GM12865 (cell line): ENCODE measurements around the gene HMOX2.

Experiments
- DNase-seq: peaks from one replicate; pipeline ENCODE4 v3.0.0; 2010; ENCODE audit warnings: low read depth
- H3K4me3 ChIP-seq: 2 replicates; pipeline ENCODE4 v1.5.1; 2011; ENCODE audit warnings: mild to moderate bottlenecking, low read depth, low read length, control low read depth
- TF ChIP-seq, protein P1 (sequence below): IDR thresholded peaks from 2 replicates; pipeline ENCODE4 v1.5.1; 2011; ENCODE audit warnings: low read length, control low read depth, low read depth, inconsistent platforms; ENCODE audit not compliant: insufficient read depth; ENCODE audit errors: missing control alignments

The HMOX2 gene

DNA sequence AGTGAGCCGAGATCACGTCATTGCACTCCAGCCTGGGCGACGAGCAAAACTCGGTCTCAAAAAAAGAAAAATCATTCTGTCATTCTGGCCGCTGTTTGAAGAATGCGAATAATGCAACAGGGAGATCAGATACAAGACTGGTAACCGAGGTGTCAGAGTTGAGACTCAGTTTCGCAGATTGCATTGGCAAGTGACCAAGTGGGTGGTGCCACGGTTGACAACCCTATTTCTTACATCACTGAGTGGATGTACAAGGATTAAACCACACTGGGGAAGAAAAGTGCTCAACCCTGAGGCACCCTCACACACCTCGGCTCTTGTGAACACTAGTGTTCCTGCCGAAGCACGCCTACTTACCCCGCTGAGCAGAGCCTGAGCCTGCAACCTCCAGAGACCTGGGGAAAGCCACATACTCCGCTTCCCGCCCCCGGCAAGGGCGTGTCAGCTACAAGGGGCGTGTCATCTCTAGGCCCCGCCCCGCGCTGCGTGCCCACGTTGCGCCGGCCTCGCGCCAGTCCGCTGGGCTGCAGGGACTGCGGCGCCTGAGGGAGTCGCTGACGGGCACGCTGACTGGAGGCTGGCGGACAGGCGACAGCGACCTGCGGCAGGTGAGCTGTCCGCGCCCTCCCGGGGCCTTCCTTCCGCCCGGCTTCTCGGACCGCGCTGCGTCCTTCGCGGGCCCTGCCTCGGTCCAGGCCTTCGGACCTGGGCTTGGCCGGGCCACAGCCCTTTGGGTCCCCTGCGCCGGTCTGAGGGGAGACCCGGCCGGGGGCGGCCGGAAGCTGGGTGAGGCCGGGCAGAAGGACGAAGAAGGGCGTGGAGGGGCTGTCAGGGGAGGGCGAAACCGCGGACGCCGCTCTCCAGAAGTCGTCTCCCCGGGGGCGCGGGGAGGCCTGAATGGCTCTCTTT lies at the start of gene HMOX2:
Gene HMOX2, plus strand, starts transcription at position 519 of the 909 bp plus-strand sequence. CDS start 29,127 bp downstream, outside the sequence.
- peak within 1 kb of the TSS; percentile 97 for H3K4me3 ChIP-seq
- TF ChIP-seq, protein P1, sequence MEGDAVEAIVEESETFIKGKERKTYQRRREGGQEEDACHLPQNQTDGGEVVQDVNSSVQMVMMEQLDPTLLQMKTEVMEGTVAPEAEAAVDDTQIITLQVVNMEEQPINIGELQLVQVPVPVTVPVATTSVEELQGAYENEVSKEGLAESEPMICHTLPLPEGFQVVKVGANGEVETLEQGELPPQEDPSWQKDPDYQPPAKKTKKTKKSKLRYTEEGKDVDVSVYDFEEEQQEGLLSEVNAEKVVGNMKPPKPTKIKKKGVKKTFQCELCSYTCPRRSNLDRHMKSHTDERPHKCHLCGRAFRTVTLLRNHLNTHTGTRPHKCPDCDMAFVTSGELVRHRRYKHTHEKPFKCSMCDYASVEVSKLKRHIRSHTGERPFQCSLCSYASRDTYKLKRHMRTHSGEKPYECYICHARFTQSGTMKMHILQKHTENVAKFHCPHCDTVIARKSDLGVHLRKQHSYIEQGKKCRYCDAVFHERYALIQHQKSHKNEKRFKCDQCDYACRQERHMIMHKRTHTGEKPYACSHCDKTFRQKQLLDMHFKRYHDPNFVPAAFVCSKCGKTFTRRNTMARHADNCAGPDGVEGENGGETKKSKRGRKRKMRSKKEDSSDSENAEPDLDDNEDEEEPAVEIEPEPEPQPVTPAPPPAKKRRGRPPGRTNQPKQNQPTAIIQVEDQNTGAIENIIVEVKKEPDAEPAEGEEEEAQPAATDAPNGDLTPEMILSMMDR = peak; percentile 44
- DNase-seq = peak; percentile 98

DNA sequence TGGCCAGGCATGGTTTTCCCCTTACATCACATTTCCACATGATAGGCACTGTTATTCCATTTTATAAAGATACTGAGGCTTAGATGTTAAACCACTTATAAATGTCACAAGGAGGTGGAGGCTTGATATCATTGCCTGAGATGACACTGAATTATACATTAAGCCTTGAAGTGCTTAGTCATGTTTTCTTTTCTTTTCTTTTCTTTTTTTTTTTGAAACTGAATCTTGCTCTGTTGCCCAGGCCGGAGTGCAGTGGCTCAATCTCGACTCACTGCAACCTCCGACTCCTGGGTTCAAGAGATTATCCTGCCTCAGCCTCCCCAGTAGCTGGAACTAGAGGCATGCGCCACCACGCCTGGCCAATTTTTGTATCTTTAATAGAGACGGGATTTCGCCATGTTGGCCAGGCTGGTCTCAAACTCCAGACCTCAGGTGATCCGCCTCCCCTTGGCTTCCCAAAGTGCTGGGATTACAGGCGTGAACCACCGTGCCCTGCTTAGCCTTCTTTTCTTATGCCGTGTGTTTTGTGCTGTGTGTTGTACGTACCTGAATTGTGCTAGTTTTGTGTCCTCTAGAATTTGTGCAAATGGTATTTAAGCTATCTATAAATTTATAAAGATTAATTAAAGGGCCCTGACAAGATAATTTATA lies 49.4 kb upstream of the HMOX2 start:
- H3K4me3 ChIP-seq = peak overlapping the region; percentile 63
- TF ChIP-seq, protein P1 = no peak
- DNase-seq = no peak

DNA sequence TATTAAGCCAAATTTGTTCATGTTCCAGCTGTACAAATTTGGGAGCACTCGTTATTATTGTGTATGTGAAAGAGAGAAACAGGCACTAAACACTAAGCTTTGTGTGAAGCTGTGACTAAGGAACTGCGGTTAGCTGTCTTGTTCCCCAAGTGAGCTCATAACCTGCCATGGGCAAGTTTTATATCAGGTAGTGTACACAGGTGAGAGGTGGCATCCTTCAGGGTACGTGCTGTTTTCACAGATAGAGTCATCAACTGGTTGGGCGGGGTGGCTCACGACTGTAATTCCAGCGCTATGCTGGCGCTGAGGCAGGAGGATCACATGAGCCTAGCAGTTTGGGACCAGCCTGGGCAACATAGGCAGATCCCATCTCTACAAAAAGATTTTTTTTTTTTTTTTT lies 47.7 kb upstream of the HMOX2 start:
- no peak overlapping the region for H3K4me3 ChIP-seq
- TF ChIP-seq, protein P1 = no peak
- DNase-seq = no peak

DNA sequence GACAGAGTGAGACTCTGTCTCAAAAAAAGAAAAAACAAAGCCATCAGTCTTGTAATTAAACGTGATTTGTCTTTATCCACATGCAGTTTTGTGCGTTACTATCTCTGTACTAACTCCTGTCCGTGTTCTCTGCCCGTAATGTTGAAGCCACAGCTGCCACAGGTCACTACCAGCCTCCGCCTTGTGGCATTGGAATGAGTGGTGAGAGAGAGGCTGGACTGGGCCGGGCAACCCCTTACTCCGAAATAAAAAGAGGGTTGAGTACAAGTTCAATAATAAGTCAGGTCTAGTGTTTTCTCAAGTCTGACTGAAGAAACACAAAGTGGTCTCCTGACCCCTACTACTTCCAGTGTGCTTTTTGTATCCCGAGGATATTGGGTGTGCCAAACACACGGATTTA lies 45.2 kb upstream of the HMOX2 start:
- no peak for DNase-seq
- no peak overlapping the region for H3K4me3 ChIP-seq
- TF ChIP-seq, protein P1 = no peak

- no peak overlapping the region for H3K4me3 ChIP-seq
- no peak for DNase-seq
- TF ChIP-seq, protein P1 = no peak
Measured at GRCh38 chr16:4433228-4433627, 43.0 kb upstream of the HMOX2 start.

GRCh38 chr16:4433914-4434787 lies 42.0 kb upstream of the HMOX2 start:
- TF ChIP-seq, protein P1 = no peak
- no peak overlapping the region for H3K4me3 ChIP-seq
- no peak for DNase-seq
